Adrenal gland (tissue), 12 donors: ENCODE data around the gene PRKCI. TPM values are rescaled to one million over a fixed set of nuclear protein-coding genes. Genes with fewer than 3 reads are reported as not detected.

Source experiments
- DNase-seq, 7 donors: peaks; one replicate each; pipeline ENCODE4 v3.0.0-alpha.2; 2019 to 2020
- H3K27ac ChIP-seq, 5 donors: fragments of 200-600 bp; sonication (generic) in 4 of 5; 1 replicate in 3 of 5; 2 replicates in 2 of 5; pipeline versions ENCODE4 v1.5.1 to v1.8.0; 2016 to 2020; ENCODE audit warnings: mild to moderate bottlenecking in 1 of 5
- H3K27me3 ChIP-seq: fragments of 200-600 bp; 2 replicates; pipeline ENCODE4 v1.8.0; 2021
- H3K36me3 ChIP-seq, 2 donors: fragments of 200-600 bp; replicated peaks in 1 of 2; 1 replicate in 1 of 2; 2 replicates in 1 of 2; pipeline versions ENCODE4 v1.5.1 to v1.8.0; 2018 to 2022
- H3K4me1 ChIP-seq, 2 donors: fragments of 200-600 bp; replicated peaks in 1 of 2; 1 replicate in 1 of 2; 2 replicates in 1 of 2; pipeline versions ENCODE4 v1.5.1 to v1.8.0; 2018 to 2021
- H3K4me3 ChIP-seq, 4 donors: fragments of 200-600 bp; sonication (generic) in 3 of 4; one replicate each; pipeline ENCODE4 v1.5.1; 2016 to 2018
- H3K9me3 ChIP-seq, 3 donors: fragments of 200-600 bp; sonication (generic) in 1 of 3; replicated peaks in 1 of 3; 1 replicate in 2 of 3; 2 replicates in 1 of 3; pipeline versions ENCODE4 v1.5.1 to v1.8.0; 2016 to 2021
- POLR2A ChIP-seq, 2 donors: fragments of 450-650 bp; IDR thresholded peaks; one replicate each; pipeline ENCODE4 v1.6.1; 2017; ENCODE audit warnings: antibody characterized with exemption in 2 of 2, mild to moderate bottlenecking in 2 of 2, moderate library complexity in 1 of 2
- WGBS, 4 donors: extraction: QIAGEN DNeasy Blood & Tissue Kit in 2 of 4; methylation state at CpG; one replicate each; pipeline versions ENCODE4 v1.1.5 to v1.1.7; 2013 to 2017; 5-methylcytosine and 5-hydroxymethylcytosine counted together
- intact Hi-C, 2 donors: fragments of 100-400 bp; cut with DNase I; formaldehyde crosslinking; loops; one replicate each; pipeline versions ENCODE4 v1.14.1 to v1.15.0; 2022 to 2023
- polyA plus RNA-seq, 3 donors: library from polyadenylated mRNA; stranded (reverse); fragments of 200-250 nt in 2 of 3; fragments of 350-450 nt in 1 of 3; fragmentation: Illumina TruSeq in 1 of 3; extraction: RNeasy Lipid Tissue Mini Kit (QIAGEN cat#74804) in 1 of 3; gene quantifications; one replicate each; pipeline ENCODE4 v1.2.3, GENCODE V29; 2013 to 2014
- total RNA-seq, 9 donors: library from RNA; depleted of rRNA in 4 of 9; stranded (reverse); fragments of >200 nt in 4 of 9; fragments of 120-200 nt in 1 of 9; fragmentation: NEBNext Ultra II Directional in 1 of 9; extraction: Animal tissue kit (Norgen Biotek cat#: 25700) in 1 of 9; gene quantifications; one replicate each; pipeline versions ENCODE4 v1.1.0 to v1.2.4, GENCODE V29; 2013 to 2023
- TF ChIP-seq, protein P1 (sequence below), 6 experiments: fragments of 450-650 bp in 4 of 6; fragments of 200-600 bp in 2 of 6; sonication (generic) in 1 of 6; IDR thresholded peaks; 1 replicate in 5 of 6; 2 replicates in 1 of 6; pipeline versions ENCODE4 v1.5.1 to v1.8.0; 2016 to 2021; ENCODE audit warnings: antibody characterized with exemption in 6 of 6, mild to moderate bottlenecking in 2 of 6, moderate library complexity in 1 of 6
- donor health status: healthy with polysubstance abuse.
- donor health status: Bipolar disorder and iron deficiency.
- donor health status: DM: yes; HTN: yes; CAD: no.
- donor health status: DM: no; HTN: no; CAD: no.
- donor health status: DM: no; HTN: no; CAD: no.
- donor health status: DM: yes; HTN: yes; CAD: no.

The PRKCI gene
- total and polyA plus RNA-seq, 12 donors: 4.8 to 29.2 (median 14.1) TPM

DNA sequence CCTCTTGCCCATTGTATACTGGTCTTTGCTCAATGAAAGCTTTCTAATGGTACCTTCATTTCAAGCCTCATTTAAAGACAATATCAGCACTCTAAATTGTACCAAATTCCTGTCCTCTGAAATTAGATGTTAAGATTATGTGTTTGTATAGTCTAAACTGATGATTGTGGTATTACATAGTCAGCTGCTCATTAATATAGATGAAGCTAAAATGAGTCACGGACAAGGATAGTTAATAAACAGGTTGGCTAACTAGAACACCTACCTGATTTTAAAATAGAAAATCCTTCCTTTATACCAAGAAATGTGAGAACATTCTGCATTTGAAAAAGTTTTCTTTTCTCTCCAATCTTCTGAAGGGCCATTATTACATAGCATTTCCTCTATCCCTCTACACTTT, 2.9 kb downstream of the PRKCI start:
- Histone ChIP-seq H3K27me3 (no peaks in the 10 kb centered on the region), H3K4me1 (peaks cover 7 to 16% of the 10 kb centered on the region in 2 donors), H3K27ac (no peak overlapping the region), H3K4me3 (no peak overlapping the region), H3K9me3 (no peaks in the 10 kb centered on the region), H3K36me3 (no peaks in the 10 kb centered on the region)
- no peak for DNase-seq
- TF ChIP-seq POLR2A (IDR thresholded peaks at IDR 0.05): no peak
- TF ChIP-seq, protein P1, sequence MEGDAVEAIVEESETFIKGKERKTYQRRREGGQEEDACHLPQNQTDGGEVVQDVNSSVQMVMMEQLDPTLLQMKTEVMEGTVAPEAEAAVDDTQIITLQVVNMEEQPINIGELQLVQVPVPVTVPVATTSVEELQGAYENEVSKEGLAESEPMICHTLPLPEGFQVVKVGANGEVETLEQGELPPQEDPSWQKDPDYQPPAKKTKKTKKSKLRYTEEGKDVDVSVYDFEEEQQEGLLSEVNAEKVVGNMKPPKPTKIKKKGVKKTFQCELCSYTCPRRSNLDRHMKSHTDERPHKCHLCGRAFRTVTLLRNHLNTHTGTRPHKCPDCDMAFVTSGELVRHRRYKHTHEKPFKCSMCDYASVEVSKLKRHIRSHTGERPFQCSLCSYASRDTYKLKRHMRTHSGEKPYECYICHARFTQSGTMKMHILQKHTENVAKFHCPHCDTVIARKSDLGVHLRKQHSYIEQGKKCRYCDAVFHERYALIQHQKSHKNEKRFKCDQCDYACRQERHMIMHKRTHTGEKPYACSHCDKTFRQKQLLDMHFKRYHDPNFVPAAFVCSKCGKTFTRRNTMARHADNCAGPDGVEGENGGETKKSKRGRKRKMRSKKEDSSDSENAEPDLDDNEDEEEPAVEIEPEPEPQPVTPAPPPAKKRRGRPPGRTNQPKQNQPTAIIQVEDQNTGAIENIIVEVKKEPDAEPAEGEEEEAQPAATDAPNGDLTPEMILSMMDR (IDR thresholded peaks at IDR 0.05): no peak
- 83 to 100% (median 94%) methylated on average over 1 of the region's 1 CpG for WGBS, 4 donors
- intact Hi-C loops: no loop called here

GRCh38 chr3:170226426-170226960, 4.3 kb downstream of the PRKCI start:
- Histone ChIP-seq H3K4me1 (peaks cover 7 to 16% of the 10 kb centered on the region in 2 donors), H3K4me3 (no peak overlapping the region), H3K36me3 (no peaks in the 10 kb centered on the region), H3K9me3 (no peaks in the 10 kb centered on the region), H3K27ac (no peak overlapping the region), H3K27me3 (no peaks in the 10 kb centered on the region)
- WGBS, 4 donors: 55 to 92% (median 85%) methylated on average over 1 of the region's 1 CpG
- no peak for DNase-seq
- intact Hi-C loops: no loop called here
- TF ChIP-seq, protein P1 (IDR thresholded peaks at IDR 0.05): no peak
- no peak for TF ChIP-seq POLR2A (IDR thresholded peaks at IDR 0.05)

DNA sequence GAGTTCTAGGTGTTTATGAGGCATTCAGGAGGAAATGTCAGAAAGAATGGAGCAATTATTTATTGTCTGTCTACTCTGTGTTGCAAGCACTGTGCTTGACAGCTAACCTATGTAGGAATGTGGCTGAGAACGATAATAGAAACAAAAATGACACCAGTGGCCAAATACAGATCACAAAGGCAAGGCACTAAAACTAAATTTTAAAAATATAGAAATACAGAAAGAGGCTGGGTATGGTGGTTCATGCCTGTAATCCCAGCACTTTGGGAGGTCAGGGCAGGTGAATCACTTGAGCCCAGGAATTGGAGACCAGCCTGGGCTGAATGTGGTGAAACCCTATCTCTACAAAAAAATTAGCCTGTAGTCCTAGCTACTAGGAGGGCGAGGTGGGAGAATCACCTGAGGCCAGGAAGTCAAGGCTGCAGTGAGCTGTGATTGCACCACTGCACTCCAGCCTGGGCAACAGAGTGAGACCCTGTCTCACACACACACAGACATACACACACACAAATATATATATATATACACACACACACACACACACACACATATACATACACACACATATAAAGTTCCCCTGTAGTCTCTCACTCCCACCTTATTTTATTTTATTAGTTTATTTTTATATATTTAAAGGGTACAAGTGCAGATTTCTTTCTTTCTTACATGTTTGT, 6.0 kb downstream of the PRKCI start:
- Histone ChIP-seq H3K4me3 (no peak overlapping the region), H3K36me3 (no peaks in the 10 kb centered on the region), H3K27ac (no peak overlapping the region), H3K4me1 (peaks cover 4 to 12% of the 10 kb centered on the region in 2 donors), H3K9me3 (no peaks in the 10 kb centered on the region), H3K27me3 (no peaks in the 10 kb centered on the region)
- no peak for DNase-seq
- TF ChIP-seq POLR2A (IDR thresholded peaks at IDR 0.05): no peak
- TF ChIP-seq, protein P1 (IDR thresholded peaks at IDR 0.05): no peak
- intact Hi-C loops: no loop called here
- WGBS, 4 donors: 51 to 60% (median 54%) methylated on average over 2 of the region's 2 CpGs

GRCh38 chr3:170232266-170232665, 10.0 kb downstream of the PRKCI start:
- H3K27ac ChIP-seq: no peak overlapping the region

More at GRCh38 chr3:170232266-170232665, 10.0 kb downstream of the PRKCI start:
- Histone ChIP-seq H3K36me3 (peaks cover 0 to 7% of the 10 kb centered on the region in 2 donors), H3K4me1 (peaks cover 0 to 6% of the 10 kb centered on the region in 2 donors), H3K27me3 (no peaks in the 10 kb centered on the region), H3K9me3 (no peaks in the 10 kb centered on the region), H3K4me3 (no peak overlapping the region)
- TF ChIP-seq POLR2A (IDR thresholded peaks at IDR 0.05): no peak
- TF ChIP-seq, protein P1 (IDR thresholded peaks at IDR 0.05): no peak
- intact Hi-C loops: no loop called here
- no peak for DNase-seq
- WGBS, 4 donors: 80 to 84% (median 81%) methylated on average over 5 of the region's 5 CpGs
